Body of pancreas (tissue), 4 donors: ENCODE data around the gene DNAJB12.

Experiments used
- POLR2A ChIP-seq, 3 donors: fragments of 450-650 bp; IDR thresholded peaks; one replicate each; pipeline ENCODE4 v1.6.1; 2016; ENCODE audit warnings: antibody characterized with exemption in 3 of 3, mild to moderate bottlenecking in 2 of 3
- TF ChIP-seq, protein P1 (sequence below), 7 experiments: fragments of 450-650 bp in 4 of 7; fragments of 200-600 bp in 3 of 7; sonication (generic) in 3 of 7; IDR thresholded peaks; one replicate each; pipeline ENCODE4 v1.5.1; 2016 to 2019; ENCODE audit warnings: antibody characterized with exemption in 7 of 7

DNA sequence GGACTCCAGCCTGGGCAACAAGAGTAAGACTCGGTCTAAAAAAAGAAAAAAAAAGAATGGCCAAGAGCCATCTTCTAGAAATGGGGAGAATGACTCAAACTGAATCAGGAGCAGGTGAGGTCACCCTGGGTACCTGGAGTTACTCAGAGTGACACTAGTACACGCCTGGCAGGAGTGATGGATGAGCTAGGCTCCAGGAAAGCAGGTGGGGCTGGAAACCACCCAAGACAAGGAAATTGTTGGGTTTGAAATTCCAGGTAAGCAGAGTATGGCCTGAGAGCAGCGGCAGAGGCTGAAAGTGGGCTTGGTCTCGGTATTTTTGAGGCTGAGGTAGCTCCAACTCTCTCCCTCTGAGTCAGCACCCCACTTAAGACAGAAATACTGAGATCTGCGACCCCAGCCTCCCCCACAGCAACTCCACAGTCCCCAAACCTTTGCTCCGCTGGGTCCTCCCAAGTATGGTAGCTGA, 62.5 kb downstream of the DNAJB12 start:
- peak in 2 of 3 donors; percentile 54 to 58 for TF ChIP-seq POLR2A (IDR thresholded peaks at IDR 0.05)
- TF ChIP-seq, protein P1, sequence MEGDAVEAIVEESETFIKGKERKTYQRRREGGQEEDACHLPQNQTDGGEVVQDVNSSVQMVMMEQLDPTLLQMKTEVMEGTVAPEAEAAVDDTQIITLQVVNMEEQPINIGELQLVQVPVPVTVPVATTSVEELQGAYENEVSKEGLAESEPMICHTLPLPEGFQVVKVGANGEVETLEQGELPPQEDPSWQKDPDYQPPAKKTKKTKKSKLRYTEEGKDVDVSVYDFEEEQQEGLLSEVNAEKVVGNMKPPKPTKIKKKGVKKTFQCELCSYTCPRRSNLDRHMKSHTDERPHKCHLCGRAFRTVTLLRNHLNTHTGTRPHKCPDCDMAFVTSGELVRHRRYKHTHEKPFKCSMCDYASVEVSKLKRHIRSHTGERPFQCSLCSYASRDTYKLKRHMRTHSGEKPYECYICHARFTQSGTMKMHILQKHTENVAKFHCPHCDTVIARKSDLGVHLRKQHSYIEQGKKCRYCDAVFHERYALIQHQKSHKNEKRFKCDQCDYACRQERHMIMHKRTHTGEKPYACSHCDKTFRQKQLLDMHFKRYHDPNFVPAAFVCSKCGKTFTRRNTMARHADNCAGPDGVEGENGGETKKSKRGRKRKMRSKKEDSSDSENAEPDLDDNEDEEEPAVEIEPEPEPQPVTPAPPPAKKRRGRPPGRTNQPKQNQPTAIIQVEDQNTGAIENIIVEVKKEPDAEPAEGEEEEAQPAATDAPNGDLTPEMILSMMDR (IDR thresholded peaks at IDR 0.05): no peak
